Kidney capillary endothelial cell (primary cell): Measurements from ENCODE around the gene ZNF367.

Experiments used
- DNase-seq: peaks from one replicate; pipeline ENCODE4 v3.0.0-alpha.2; 2018; ENCODE audit warnings: low spot score

Gene ZNF367

GRCh38 chr9:96418083-96418919, at the start of gene ZNF367:
TSS of gene ZNF367 (minus strand) at chr9:96418370. CDS start at chr9:96418032, 338 bp downstream.
- peak; percentile 95 for DNase-seq

DNA sequence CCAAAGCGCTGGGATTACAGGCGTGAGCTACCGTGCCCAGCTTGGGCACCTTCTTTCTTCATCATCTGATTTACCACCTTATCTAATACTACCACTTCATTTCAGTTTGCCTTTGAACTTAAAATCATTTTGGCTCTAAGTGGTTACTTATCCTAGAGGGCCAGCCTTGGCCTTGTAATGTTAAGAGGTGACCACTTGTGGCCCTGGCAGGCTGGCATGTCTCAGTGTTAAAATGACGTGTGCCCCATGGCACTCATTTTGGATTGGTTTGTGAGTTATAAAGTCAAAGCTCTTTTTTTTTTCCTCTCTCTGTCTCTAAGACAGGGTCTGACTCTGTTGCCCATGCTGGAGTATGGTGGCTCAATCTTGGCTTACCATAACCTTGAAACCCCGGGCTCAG, 49.6 kb upstream of the ZNF367 start:
- DNase-seq, result no peak

- DNase-seq, result no peak
Observed at GRCh38 chr9:96464426-96464825, 46.3 kb upstream of the ZNF367 start.

DNA sequence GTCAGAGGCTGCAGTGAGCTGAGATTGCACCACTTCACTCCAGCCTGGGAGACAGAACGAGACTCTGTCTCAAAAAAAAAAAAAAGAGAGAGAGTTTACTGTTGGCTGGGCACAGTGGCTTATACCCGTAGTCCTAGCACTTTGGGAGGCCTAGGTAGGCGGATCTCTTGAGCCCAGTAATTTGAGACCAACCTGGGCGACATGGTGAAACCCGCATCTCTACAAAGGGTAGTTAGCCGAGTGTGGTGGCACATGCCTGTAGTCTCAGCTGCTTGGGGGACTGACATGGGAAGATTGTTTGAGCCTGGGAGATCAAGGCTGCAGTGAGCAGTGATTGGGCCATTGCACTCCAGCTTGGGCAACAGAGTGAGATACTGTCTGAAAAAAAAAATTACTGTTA, 44.4 kb upstream of the ZNF367 start:
- DNase-seq, result no peak

DNA sequence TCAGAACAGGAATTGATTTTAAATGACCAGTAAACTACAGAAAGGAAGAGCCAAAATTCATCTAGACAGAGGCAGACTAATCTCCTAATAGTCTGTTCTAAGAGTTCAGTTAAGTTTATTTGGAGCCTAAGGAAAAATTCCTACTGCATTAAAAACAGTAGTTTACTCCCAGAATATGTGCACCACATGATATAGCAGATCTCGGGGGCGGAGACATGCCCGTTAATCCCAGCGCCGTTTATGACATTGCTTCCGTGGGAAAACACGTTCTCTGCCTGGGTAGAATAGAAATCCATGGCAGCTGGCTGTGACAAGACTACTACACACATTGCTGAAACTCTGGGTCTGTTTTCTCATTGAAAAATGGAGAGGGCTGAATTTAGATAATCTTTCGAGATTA, 43.2 kb upstream of the ZNF367 start:
- no peak for DNase-seq

- no peak for DNase-seq
Observed at GRCh38 chr9:96460882-96461281, 42.7 kb upstream of the ZNF367 start.

GRCh38 chr9:96460470-96460869, 42.3 kb upstream of the ZNF367 start:
- no peak for DNase-seq

DNA sequence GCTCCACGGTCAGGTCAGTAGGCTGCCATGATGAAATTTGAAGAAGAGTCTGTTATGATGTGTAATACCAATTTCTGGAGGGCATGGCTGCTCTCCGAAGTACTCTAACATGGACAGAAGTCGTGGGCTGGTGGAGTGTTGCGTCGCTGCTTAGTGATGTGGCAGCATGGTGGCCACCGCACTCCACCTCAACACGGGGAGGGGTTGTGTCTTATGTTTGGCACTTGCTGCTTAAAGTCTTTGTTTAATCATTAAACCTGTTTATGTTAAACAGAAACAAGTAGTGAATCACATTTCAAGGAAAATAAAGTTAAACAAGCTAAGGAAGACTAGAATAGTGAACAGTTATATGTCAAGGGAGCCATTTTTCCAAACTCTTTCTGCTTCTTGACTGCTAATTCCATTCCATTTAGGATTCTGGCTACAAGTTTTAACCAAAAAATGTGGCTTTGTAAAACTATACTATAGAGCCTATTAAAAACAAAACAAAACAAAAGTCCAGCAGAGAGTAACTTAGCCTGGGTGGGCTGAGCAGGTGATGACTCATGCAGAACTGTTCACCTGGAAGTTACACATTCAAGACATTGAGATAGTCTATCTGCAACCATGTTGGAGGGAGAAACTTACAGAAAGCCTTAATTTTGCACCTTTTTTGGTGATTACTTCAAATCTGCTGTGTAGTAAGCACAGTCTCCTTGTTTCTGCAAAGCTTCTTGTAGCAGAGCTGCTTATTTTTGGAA, 41.3 kb upstream of the ZNF367 start:
- DNase-seq, result no peak

GRCh38 chr9:96458226-96458625, 40.1 kb upstream of the ZNF367 start:
- DNase-seq, result no peak

DNA sequence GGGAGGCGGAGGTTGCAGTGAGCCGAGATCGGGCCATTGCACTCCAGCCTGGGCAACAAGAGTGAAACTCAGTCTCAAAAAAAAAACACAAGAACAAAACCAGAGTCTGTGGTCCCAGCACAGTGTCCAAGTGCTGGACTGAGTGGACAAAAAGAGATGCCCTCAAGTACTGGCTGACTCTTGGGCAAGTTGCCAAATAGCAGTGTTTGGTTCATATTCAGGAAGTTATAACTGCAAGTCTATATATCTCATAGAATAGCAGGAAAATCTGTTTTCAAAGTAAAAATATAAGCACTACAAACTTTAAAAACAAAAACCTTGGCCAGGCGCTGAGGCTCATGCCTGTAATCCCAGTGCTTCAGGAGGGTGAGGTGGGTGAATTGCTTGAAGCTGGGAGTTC, 39.1 kb upstream of the ZNF367 start:
- no peak for DNase-seq

DNA sequence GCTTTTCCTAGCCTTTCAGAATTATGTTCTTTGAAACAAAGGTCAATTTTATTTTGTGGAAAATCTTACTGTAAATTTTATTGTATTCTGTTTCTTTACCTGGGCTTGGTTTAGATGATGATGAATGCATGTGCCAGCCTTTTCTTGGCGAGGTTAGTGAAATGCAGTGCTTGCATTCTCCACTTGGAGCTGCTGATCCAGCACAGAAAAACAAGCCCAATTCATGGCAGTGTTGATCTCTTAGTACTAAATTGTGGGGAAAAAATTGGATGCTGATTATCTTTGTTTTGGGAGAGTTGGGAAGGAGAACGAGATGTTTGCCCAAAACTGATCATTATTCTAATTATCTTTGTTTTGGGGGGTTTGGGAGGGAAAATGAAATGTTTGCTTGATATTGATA, 35.5 kb upstream of the ZNF367 start:
- no peak for DNase-seq

DNA sequence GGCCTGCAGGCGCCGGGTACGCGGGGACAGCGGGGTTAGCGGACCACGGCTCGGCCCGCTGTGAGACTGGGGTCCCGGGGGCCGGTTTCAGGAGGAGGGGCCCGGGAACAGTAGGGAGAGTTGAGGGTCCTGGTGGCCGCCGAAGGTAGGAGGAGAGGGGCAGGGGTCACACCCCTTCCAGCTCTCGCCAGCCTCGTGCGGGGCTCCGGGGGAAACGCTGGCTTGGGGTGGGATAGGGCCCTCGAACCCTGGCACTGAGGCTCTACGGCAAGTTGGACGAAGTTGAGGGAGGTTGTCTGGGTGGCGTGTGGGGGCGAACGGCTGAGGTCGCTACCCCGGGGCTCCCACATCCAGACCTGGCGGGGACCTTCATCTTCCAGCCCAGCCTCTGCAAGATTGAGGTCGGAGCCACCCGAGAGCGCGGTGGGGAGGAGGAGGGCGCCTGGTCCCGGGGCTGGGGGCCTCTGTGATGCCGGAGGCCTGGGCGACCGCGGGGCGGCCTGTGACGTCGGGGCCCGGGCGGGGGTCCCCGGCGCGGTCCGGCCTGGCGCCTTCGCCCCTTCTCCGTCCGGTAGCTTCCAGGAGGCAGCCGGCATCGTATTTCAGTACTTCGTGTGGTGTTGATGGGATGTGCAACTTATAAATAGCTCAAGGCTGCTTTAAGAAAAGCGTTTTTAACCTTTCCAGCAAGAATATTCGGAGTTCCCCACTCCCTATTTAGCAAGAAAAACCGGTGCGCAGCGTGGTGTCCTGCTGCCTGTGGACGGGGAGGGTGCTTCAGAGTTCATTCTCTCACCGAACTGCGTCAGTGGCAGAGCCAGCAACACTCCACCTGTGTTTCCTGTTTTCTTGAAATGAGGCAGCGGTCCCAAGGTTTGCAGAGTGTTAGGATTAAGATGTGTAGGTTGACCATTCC, 32.7 kb upstream of the ZNF367 start:
- DNase-seq, result no peak

DNA sequence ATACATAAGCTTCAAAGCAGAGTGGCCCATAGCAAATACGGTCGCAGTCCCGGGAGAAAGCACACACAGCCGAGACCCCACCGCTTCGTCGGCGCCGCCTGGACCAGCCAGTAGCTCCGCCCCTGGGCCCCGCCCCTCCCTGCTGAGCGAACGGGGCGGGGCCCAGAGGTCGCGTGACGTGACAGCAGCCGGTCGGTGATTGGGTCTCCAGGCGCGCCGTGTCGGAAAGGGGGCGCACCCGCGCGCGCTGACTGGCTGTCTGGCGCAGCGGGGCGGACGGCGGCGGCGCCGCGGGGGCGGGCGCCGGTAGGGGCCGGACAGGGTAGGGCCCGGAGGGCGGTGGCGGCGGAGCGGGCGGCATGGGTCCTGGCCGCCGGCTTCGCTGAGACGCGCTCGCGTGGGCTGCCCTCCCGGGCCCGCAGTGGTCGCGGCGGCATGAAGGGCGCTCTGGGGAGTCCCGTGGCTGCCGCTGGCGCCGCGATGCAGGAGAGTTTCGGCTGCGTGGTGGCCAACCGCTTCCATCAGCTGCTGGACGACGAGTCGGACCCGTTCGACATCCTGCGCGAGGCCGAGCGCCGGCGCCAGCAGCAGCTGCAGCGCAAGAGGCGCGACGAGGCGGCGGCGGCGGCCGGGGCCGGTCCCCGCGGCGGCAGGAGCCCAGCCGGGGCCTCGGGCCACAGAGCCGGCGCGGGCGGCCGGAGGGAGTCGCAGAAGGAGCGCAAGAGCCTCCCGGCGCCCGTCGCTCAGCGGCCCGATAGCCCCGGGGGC, 31.9 kb upstream of the ZNF367 start, which contains the start of gene HABP4:
HABP4 (plus strand) TSS at position 325 of the 768 bp plus-strand sequence; CDS start at position 436, 111 bp downstream.
- peak; percentile 95 for DNase-seq

DNA sequence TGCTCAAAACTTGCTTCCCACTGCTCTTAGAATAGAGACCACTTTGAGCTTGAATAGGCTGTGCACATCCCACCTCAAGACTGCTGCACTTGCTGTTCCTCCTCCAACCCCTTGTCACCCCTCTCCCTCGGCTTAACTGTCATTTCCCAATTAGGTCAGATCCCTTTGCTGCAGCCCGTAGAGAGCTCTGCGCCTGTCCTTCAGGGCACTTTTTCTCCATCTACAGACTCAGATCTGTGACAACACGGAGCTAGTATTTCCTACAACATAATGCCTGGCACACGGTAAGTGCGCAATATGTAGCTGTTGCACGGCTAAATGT, 31.3 kb upstream of the ZNF367 start:
- no peak for DNase-seq

DNA sequence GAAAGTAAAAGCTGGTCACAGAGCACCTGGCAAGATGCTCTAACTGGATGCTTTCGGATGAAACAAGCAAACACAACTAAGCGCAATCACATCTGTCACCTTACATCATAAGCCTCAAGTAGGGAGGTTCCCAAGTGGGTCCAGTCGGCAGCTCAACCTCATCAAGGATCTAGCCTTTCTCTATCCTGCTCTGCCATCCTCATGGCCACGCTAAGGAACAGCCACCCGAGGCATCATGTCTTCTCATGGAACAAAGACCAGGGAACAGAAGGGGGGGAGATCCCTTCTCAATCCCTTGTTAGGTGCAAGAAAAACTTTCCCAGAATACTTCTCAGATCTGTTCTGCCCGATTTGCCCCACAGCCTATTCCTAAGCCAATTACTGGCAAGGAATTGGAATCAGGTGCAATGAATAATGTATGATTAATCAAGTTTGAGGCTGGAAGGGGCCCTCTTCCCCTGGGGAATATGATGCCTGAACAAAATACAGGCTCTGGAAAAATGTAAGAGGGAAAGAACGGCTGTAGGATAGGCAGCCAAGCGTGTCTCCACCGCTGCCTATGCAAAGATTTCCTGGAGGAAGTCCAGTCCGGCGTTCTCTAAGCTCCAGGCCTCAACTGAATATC, 30.5 kb upstream of the ZNF367 start:
- DNase-seq, result no peak

DNA sequence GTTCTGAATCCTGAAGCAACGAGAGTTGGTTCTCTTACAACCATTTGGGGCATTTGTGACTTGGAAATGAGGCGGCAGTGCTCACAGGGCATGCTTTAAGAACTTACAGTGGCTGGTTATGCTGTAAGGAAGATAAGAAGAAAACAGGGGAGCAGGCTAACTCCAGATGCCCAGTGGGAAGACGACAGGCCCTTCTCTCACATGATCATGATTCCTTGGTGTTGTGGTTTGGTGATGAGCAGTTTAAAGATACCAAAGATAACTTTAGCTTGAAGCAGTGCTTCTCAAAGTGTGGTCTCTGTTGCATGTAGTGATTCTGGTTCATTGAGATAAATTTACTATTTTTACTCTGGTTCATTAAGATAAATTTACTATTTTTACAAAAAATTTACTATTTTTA, 29.2 kb upstream of the ZNF367 start:
- DNase-seq, result no peak

DNA sequence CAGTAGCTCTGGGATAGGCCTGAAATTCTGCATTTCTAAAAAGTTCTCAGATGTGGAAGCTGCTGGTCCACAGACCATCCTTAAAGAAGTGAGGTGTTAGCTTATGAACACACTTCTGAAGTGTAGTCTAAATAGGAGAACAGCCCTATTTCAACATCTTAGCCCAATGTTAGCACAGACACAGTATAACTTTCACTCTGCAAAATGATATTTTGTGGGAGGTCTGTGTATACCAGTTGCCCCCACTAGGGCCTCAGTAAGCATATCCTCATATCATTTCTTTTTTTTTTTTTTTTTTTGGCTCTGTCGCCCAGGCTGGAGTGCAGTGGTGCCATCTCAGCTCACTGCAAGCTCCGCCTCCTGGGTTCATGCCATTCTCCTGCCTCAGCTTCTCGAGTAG, 24.3 kb upstream of the ZNF367 start:
- DNase-seq, result no peak

- no peak for DNase-seq
Observed at GRCh38 chr9:96441798-96442445, 23.8 kb upstream of the ZNF367 start.

- DNase-seq, result no peak
Observed at GRCh38 chr9:96440671-96441199, 22.6 kb upstream of the ZNF367 start.

GRCh38 chr9:96437454-96437853, 19.3 kb upstream of the ZNF367 start:
- no peak for DNase-seq
